Activated CD4-positive, alpha-beta T cell treated with anti-CD3 and anti-CD28 coated beads, Interleukin-2, amount 10 ng/mL, durations not matched to agents 7 days and 5 days (primary cell): Measurements from ENCODE around the gene GNL2. TPM values are rescaled to one million over a fixed set of nuclear protein-coding genes. Genes with fewer than 3 reads are reported as not detected.

Source experiments
- CTCF ChIA-PET: fragments of 350-600 bp; sonication (Branson Sonifier 250); formaldehyde crosslinking; loops from one replicate; lab custom pipeline; 2021; ENCODE audit warnings: antibody characterized with exemption; lab: Charles Lee
- POLR2A ChIA-PET: fragments of 350-600 bp; sonication (Branson Sonifier 250); formaldehyde crosslinking; loops from one replicate; lab custom pipeline; 2021; ENCODE audit warnings: antibody characterized with exemption; lab: Charles Lee
- DNase-seq: peaks from one replicate; pipeline ENCODE4 v3.0.0-alpha.2; 2020
- H3K27ac Mint-ChIP-seq: one replicate; pipeline ENCODE4 v1.8.0; 2021; ENCODE audit warnings: mild to moderate bottlenecking, moderate library complexity, mixed read lengths
- H3K27me3 Mint-ChIP-seq: one replicate; pipeline ENCODE4 v1.8.0; 2021; ENCODE audit warnings: mixed read lengths
- H3K36me3 Mint-ChIP-seq: one replicate; pipeline ENCODE4 v1.8.0; 2021; ENCODE audit warnings: low read depth, mixed read lengths
- H3K4me1 Mint-ChIP-seq: one replicate; pipeline ENCODE4 v1.8.0; 2021; ENCODE audit warnings: mixed read lengths
- H3K4me3 Mint-ChIP-seq: one replicate; pipeline ENCODE4 v1.8.0; 2021; ENCODE audit warnings: mild to moderate bottlenecking, moderate library complexity, mixed read lengths
- H3K9me3 Mint-ChIP-seq: one replicate; pipeline ENCODE4 v1.8.0; 2021; ENCODE audit warnings: mixed read lengths
- total RNA-seq, 2 experiments: library from RNA; stranded (reverse); gene quantifications; one replicate each; pipeline ENCODE4 v1.2.3, GENCODE V29; 2021

Gene GNL2
- total RNA-seq, result 10 to 100 TPM; 51.4 to 58.1 TPM

DNA sequence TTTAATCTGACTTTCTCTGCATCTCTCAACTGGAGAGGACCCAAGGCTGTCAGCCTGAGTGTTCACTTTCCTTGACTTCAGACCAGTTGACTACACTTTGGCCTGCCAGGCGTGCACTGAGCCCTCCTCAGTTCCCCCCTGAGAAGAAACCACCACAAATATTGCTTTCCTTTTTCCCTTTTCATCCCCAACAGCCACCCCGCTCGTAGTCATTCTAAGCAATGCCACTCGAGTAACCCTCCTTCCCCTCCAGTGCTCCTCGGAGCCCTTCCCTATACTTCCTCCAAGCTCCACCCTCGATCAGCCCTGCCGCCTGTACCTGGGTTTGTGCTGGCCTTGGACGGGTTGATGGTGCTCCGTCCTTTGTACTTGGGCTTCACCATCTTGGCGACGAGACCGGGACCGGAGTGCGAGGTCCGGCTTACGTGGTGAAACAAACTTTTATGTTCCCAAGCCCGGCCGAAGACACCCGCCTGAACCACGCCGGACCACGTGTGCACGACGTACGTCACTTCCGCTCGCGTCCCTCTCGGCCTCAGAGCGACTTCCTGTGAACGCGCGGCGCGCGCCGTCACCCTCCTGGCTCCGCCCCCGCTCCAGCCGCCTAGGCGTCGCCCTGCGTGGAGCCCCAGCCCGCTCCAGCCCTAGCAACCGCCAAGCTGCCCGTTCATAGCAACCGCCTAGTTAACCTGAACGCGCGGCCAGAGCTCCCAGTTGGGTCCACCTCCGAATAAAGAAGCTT is at the start of gene GNL2:
TSS of gene GNL2 (minus strand) at position 498 of the 742 bp plus-strand sequence. CDS start at position 383, 115 bp downstream.
- Mint-ChIP-seq H3K27me3 (peaks cover 2% of the 10 kb centered on the region), H3K4me3 (peak within 1 kb of the TSS; percentile 96), H3K27ac (peak within 1 kb of the TSS; percentile 97), H3K36me3 (peaks cover 20% of the 10 kb centered on the region), H3K9me3 (no peaks in the 10 kb centered on the region), H3K4me1 (peaks cover 25% of the 10 kb centered on the region)
- DNase-seq, result peak; percentile 96
- ChIA-PET CTCF (interaction anchor here (0.6 to 1.8 kb wide), 5 partner anchors 78 to 264 kb away, joined by 3 to 10 read pairs (median 4); partner anchors contain the start of genes MEAF6 and MTF1), POLR2A (no interaction called here)

- Mint-ChIP-seq H3K27ac (no peak overlapping the region), H3K36me3 (no peaks in the 10 kb centered on the region), H3K9me3 (no peaks in the 10 kb centered on the region), H3K4me1 (no peaks in the 10 kb centered on the region), H3K4me3 (no peak overlapping the region), H3K27me3 (peaks cover 26% of the 10 kb centered on the region)
- no peak for DNase-seq
- POLR2A ChIA-PET, result no interaction called here
- CTCF ChIA-PET, result no interaction called here
Observed at GRCh38 chr1:37641059-37641458, 45.3 kb upstream of the GNL2 start.

- ChIA-PET CTCF (no interaction called here), POLR2A (no interaction called here)
- H3K9me3 Mint-ChIP-seq, result no peaks in the 10 kb centered on the region
- H3K27me3 Mint-ChIP-seq, result peaks cover 54% of the 10 kb centered on the region
- no peaks in the 10 kb centered on the region for H3K36me3 Mint-ChIP-seq
- no peak overlapping the region for H3K4me3 Mint-ChIP-seq
- no peak overlapping the region for H3K27ac Mint-ChIP-seq
- no peak for DNase-seq
- H3K4me1 Mint-ChIP-seq, result peaks cover 6% of the 10 kb centered on the region
Observed at GRCh38 chr1:37636435-37636834, 40.7 kb upstream of the GNL2 start.

DNA sequence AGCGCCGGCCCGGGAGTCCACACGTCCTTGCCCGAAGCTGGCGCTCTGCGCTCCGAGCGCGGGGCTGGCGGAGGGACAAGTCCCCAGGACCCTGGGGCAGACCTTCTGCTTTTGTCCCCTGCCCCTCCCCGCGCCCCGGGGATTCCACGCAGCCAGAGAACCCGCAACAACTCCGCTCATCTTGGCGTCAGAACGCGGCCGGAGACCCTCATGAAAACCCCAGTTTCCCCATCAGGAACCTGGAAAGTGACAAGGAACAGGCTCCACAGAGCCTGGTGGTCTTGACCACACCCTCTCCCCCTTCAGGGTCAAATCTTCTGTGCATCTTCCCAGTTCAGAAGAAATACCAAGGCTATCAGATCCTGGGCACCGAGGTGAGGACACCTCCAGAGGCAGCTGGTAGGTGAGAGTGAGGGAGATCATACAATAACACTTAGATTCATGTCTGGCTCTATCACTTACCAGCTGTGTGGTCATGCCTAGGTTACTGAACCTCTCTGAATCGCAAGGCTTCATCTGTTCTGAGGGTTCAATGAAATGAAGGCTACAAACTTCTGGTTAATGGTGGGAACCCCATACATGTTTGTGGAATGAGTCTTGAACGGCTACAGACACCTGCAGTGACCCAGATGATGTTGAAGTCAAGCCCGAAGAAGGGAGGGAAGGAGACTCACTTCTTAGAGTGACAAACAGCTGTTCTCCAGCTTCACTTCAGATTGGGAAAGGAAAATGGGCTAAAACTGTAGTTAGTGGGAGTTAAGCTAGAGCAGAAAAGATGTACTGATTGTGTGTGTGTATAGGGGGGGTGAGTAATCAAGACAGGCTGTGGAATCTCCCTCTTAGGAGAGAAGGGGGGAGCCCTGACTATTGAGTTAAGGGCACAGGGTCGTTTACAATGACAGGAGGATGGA is 39.5 kb upstream of the GNL2 start:
- Mint-ChIP-seq H3K36me3 (no peaks in the 10 kb centered on the region), H3K27ac (no peak overlapping the region), H3K9me3 (no peaks in the 10 kb centered on the region), H3K4me3 (no peak overlapping the region), H3K27me3 (peaks cover 64% of the 10 kb centered on the region), H3K4me1 (peaks cover 6% of the 10 kb centered on the region)
- no peak for DNase-seq
- ChIA-PET CTCF (interaction anchor here (1.3 kb wide), 1 partner anchor 121 kb away, joined by 3 read pairs; the partner anchor contains the start of gene MEAF6), POLR2A (no interaction called here)

DNA sequence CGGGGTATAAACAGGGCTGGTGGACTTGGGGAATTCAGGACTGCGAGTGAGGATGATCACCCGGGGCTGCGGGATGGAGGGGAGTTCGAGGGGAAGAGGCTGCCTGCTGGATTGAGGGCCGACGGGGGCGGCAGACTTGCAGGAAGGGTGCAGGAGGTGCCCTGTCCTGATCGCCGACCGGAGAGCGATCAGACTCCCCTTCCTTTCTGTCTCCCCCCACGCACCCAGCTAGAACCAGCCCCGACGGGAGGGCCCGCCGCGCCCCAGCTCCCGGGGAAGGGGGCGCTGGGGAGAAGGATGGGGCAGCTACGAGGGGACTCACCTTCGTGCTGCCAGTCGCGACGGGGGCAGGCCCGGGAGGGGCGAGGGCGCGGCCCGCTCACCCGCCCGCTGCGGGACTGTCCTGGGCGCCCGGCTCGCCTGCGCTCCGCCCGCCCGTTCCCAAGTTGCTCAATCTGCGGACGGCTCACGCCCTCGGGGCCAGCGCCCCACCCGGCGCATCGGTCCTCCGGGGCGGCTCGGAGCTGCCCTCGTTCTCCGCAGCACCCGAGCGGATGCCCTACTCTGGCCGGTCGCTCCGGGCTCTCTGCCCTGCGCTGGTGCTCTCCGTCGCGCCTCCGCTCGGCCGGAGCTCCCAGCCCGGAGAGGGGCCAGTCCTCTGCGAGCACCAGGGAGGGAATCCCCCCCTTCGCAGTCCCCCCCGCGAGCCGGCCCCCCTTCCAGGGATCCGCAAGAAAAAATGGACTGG is 38.7 kb upstream of the GNL2 start, which contains the start of gene RSPO1:
TSS of gene RSPO1 (minus strand) at position 649 of the 748 bp plus-strand sequence. CDS start 5,231 bp downstream, outside the sequence.
- Mint-ChIP-seq H3K36me3 (no peaks in the 10 kb centered on the region), H3K4me1 (peaks cover 6% of the 10 kb centered on the region), H3K9me3 (no peaks in the 10 kb centered on the region), H3K27ac (no peak within 1 kb of the TSS), H3K4me3 (no peak within 1 kb of the TSS), H3K27me3 (peaks cover 73% of the 10 kb centered on the region)
- no peak for DNase-seq
- ChIA-PET CTCF (interaction anchor here (1.3 kb wide), 1 partner anchor 120 kb away, joined by 3 read pairs; the partner anchor contains the start of gene MEAF6), POLR2A (no interaction called here)

DNA sequence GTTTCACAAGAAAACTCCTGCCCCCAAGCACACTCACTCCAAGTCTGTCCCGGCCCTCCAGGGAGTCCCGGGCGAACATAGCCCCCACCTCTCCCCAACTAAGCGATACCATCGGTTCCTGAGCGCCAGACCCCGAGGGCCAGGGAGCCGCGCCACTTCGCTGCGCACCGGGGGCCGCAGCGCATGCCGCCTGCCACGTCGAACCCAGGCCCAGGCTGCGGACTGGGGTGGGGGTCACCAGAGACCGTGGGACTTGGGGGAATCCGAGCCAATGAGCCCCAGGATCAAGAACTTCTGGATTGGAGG is 38.2 kb upstream of the GNL2 start:
- Mint-ChIP-seq H3K36me3 (no peaks in the 10 kb centered on the region), H3K4me1 (peaks cover 6% of the 10 kb centered on the region), H3K27ac (no peak overlapping the region), H3K4me3 (no peak overlapping the region), H3K9me3 (no peaks in the 10 kb centered on the region), H3K27me3 (peaks cover 77% of the 10 kb centered on the region)
- ChIA-PET CTCF (no interaction called here), POLR2A (no interaction called here)
- DNase-seq, result no peak

DNA sequence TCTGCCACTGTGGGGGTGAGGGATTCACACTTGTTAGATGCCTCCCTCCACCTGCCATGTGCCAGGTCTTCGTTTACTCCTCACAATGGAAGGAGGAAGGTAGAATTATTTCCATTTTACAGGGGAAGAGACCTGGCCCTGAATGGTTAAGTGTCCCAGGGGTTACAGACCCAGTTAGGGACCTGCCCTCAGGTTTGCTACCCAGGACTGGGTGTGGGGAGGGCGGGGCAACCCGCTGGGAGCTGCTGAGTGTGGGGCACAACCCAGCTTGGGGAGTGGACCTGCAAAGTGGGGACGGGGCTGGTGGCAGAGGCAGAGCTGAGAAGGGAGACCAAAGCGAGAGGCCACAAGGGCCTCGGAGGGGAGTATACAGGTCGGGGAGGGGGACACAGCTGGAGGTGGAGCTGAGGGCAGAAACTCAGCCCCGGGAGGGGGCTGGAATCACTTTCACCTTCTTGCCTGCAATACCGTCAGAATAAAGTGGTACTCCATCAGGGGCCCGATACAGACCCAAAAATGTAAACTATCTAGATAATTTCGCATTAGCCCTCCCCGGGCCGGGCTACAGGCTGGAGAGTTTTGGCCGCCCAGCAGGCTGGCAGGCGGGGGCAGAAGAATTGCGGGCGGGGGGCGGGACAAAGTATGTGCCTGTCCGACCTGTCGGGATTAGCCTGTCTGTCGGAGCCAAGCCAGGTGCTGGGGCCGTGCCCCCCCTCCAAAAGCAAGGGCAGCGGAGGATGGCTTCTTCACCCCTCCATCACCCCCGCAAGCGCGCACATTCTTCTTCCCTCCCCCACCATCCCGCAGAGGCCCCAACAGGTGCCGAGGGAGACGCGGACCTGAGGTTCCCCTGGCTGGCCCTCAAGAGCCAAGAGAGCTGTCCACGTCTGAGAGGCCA is 37.6 kb upstream of the GNL2 start:
- H3K4me1 Mint-ChIP-seq, result peaks cover 6% of the 10 kb centered on the region
- H3K9me3 Mint-ChIP-seq, result no peaks in the 10 kb centered on the region
- H3K27ac Mint-ChIP-seq, result no peak overlapping the region
- H3K4me3 Mint-ChIP-seq, result no peak overlapping the region
- ChIA-PET CTCF (no interaction called here), POLR2A (no interaction called here)
- peaks cover 83% of the 10 kb centered on the region for H3K27me3 Mint-ChIP-seq
- no peaks in the 10 kb centered on the region for H3K36me3 Mint-ChIP-seq
- DNase-seq, result no peak

GRCh38 chr1:37631036-37631435 is 35.3 kb upstream of the GNL2 start:
- no peak for DNase-seq
- POLR2A ChIA-PET, result no interaction called here
- Mint-ChIP-seq H3K9me3 (no peaks in the 10 kb centered on the region), H3K27me3 (peaks cover 83% of the 10 kb centered on the region), H3K4me1 (peaks cover 6% of the 10 kb centered on the region), H3K36me3 (no peaks in the 10 kb centered on the region), H3K4me3 (no peak overlapping the region), H3K27ac (no peak overlapping the region)
- CTCF ChIA-PET, result no interaction called here

GRCh38 chr1:37630426-37631028 is 34.8 kb upstream of the GNL2 start:
- Mint-ChIP-seq H3K9me3 (no peaks in the 10 kb centered on the region), H3K4me3 (no peak overlapping the region), H3K27me3 (peaks cover 80% of the 10 kb centered on the region), H3K4me1 (peaks cover 6% of the 10 kb centered on the region), H3K36me3 (no peaks in the 10 kb centered on the region), H3K27ac (no peak overlapping the region)
- ChIA-PET CTCF (no interaction called here), POLR2A (no interaction called here)
- no peak for DNase-seq

- ChIA-PET CTCF (interaction anchor here (1.2 kb wide), 1 partner anchor 9 kb away, joined by 3 read pairs; no protein-coding TSS in a partner anchor), POLR2A (interaction anchor here (0.6 kb wide), 1 partner anchor 571 kb away, joined by 7 read pairs; no protein-coding TSS in a partner anchor)
- peaks cover 4% of the 10 kb centered on the region for H3K4me1 Mint-ChIP-seq
Observed at GRCh38 chr1:37629726-37630425, 34.1 kb upstream of the GNL2 start.

DNA sequence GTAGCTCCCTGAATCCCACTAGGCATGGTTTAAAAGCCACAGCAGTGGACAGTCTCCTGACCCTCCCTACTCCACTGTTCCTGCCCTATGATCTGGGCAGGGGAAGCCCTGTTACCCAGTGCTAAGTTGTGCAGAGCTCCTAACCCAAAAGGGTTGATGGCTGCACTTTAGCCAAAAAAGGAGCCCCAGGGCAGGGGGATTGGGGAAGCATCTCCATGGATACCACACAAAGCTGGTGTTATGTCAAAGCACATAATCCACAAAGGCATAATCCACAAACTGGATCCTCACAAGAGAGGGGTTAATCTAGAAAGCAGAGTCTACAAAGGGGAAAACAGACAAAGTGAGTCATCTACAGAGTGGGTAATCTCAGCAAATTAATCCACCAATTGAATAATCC is 33.3 kb upstream of the GNL2 start:
- Mint-ChIP-seq H3K4me3 (no peak overlapping the region), H3K9me3 (no peaks in the 10 kb centered on the region), H3K27ac (no peak overlapping the region), H3K36me3 (no peaks in the 10 kb centered on the region), H3K27me3 (peaks cover 79% of the 10 kb centered on the region), H3K4me1 (peaks cover 2% of the 10 kb centered on the region)
- CTCF ChIA-PET, result interaction anchor here (1.2 kb wide), 1 partner anchor 10 kb away, joined by 3 read pairs; no protein-coding TSS in a partner anchor
- DNase-seq, result no peak
- POLR2A ChIA-PET, result interaction anchor here (0.6 kb wide), 1 partner anchor 570 kb away, joined by 7 read pairs; no protein-coding TSS in a partner anchor

More at GRCh38 chr1:37629726-37630425, 34.1 kb upstream of the GNL2 start:
- H3K36me3 Mint-ChIP-seq, result no peaks in the 10 kb centered on the region
- no peak overlapping the region for H3K27ac Mint-ChIP-seq
- no peak overlapping the region for H3K4me3 Mint-ChIP-seq
- no peaks in the 10 kb centered on the region for H3K9me3 Mint-ChIP-seq
- H3K27me3 Mint-ChIP-seq, result peaks cover 78% of the 10 kb centered on the region
- no peak for DNase-seq
